ENCODE data around the gene GRIN3B.

The GRIN3B gene

GRCh38 chr19:964116-964520 is 36.1 kb upstream of the GRIN3B start:
- DNase-seq (ENCODE audit: low read depth in 2 of 2), result no peak

GRCh38 chr19:964761-965694 is 35.2 kb upstream of the GRIN3B start:
- no peak for DNase-seq (ENCODE audit: low read depth in 2 of 2)

GRCh38 chr19:966485-967088 is 33.6 kb upstream of the GRIN3B start:
- DNase-seq (ENCODE audit: low read depth in 2 of 2), result no peak

- DNase-seq (ENCODE audit: low read depth in 2 of 2), result no peak
These were observed 29.5 kb upstream of the GRIN3B start for GRCh38 chr19:970695-971094.

- DNase-seq (ENCODE audit: low read depth in 2 of 2), result no peak
These were observed 28.4 kb upstream of the GRIN3B start for GRCh38 chr19:971795-972194.

GRCh38 chr19:972281-972680 is 27.9 kb upstream of the GRIN3B start:
- no peak for DNase-seq (ENCODE audit: low read depth in 2 of 2)

- DNase-seq (ENCODE audit: low read depth in 2 of 2), result no peak
These were observed 26.3 kb upstream of the GRIN3B start for GRCh38 chr19:973726-974563.

- DNase-seq (ENCODE audit: low read depth in 2 of 2), result no peak
These were observed 25.5 kb upstream of the GRIN3B start for GRCh38 chr19:974564-975257.

- no peak for DNase-seq (ENCODE audit: low read depth in 2 of 2)
These were observed 23.7 kb upstream of the GRIN3B start for GRCh38 chr19:976476-976875.

GRCh38 chr19:977058-977464 is 23.2 kb upstream of the GRIN3B start:
- DNase-seq (ENCODE audit: low read depth in 2 of 2), result no peak

- DNase-seq (ENCODE audit: low read depth in 2 of 2), result no peak
These were observed 20.9 kb upstream of the GRIN3B start for GRCh38 chr19:979318-979741.

GRCh38 chr19:980133-980998 is 19.9 kb upstream of the GRIN3B start:
- DNase-seq (ENCODE audit: low read depth in 2 of 2), result no peak

GRCh38 chr19:982567-983170 is 17.6 kb upstream of the GRIN3B start:
- DNase-seq (ENCODE audit: low read depth in 2 of 2), result peak; percentile 54 to 64

- DNase-seq (ENCODE audit: low read depth in 2 of 2), result peak; percentile 83 to 90
These were observed 15.9 kb upstream of the GRIN3B start, which contains the start of gene WDR18 for GRCh38 chr19:984165-984967. Gene WDR18 (plus strand): TSS chr19:984345. CDS start chr19:984354, 9 bp downstream.

- no peak for DNase-seq (ENCODE audit: low read depth in 2 of 2)
These were observed 14.1 kb upstream of the GRIN3B start for GRCh38 chr19:986083-986482.

- no peak for DNase-seq (ENCODE audit: low read depth in 2 of 2)
These were observed 12.1 kb upstream of the GRIN3B start for GRCh38 chr19:988081-988480.

- no peak for DNase-seq (ENCODE audit: low read depth in 2 of 2)
These were observed 11.7 kb upstream of the GRIN3B start for GRCh38 chr19:988510-988909.

- no peak for DNase-seq (ENCODE audit: low read depth in 2 of 2)
These were observed 10.7 kb upstream of the GRIN3B start for GRCh38 chr19:989381-990081.

- DNase-seq (ENCODE audit: low read depth in 2 of 2), result no peak
These were observed 10.1 kb upstream of the GRIN3B start for GRCh38 chr19:990119-990571.

Data from stimulated activated CD4-positive, alpha-beta T cell treated with anti-CD3 and anti-CD28 coated beads, Interleukin-12 subunit alpha, Interleukin-12 subunit beta, amount 100 ng/mL, for 24 hours (primary cell).